NAMALWA (cell line): ENCODE measurements around the gene SLC66A2.
A peak's percentile ranks its signal among the peaks of the same experiment; 100 is the strongest.

Experiments
- DNase-seq: peaks from one replicate; pipeline ENCODE4 v3.0.0-alpha.2; 2015; ENCODE audit warnings: low spot score

The SLC66A2 gene

DNA sequence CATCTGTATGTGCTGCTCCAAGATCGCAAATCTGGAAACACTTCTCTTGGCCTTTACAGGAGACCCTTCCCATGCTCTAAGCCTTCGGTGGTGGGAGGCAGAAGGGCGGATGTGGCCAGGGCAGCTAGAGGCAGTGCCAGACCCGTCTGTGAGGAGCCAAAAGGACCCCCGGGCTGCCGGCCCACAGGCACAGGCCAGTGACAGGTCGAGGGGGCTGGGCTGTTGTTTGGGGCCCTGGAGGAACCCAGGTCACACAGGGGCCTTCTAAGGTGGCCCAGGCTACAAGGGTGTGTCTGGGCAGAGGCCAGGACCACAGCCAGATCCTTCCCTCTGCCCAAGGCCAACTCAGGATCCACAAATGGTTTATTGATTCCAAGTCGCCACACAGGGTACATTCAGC is 49.4 kb downstream of the SLC66A2 start:
- no peak for DNase-seq

DNA sequence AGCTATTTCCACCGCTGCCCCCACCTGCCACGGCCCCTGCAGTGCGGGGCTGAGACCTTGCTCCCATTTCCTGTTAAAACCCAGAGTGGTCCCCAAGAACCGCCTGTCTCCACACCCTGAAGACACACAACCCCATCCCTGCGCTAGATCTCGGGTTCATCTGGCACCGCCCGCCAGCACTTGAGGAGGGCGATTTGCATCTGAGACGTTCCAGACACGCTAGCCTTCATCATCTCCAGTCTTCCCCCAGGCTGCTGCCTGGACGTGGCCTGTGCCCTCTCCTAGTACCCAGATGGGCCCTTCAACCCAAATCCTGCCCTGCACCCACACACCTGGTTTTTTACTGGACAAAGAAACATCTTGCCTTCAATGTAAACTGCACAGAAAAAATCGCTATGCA is 49.8 kb downstream of the SLC66A2 start:
- no peak for DNase-seq

- DNase-seq, result no peak
Measured at GRCh38 chr18:79900610-79901570, 50.6 kb downstream of the SLC66A2 start.

DNA sequence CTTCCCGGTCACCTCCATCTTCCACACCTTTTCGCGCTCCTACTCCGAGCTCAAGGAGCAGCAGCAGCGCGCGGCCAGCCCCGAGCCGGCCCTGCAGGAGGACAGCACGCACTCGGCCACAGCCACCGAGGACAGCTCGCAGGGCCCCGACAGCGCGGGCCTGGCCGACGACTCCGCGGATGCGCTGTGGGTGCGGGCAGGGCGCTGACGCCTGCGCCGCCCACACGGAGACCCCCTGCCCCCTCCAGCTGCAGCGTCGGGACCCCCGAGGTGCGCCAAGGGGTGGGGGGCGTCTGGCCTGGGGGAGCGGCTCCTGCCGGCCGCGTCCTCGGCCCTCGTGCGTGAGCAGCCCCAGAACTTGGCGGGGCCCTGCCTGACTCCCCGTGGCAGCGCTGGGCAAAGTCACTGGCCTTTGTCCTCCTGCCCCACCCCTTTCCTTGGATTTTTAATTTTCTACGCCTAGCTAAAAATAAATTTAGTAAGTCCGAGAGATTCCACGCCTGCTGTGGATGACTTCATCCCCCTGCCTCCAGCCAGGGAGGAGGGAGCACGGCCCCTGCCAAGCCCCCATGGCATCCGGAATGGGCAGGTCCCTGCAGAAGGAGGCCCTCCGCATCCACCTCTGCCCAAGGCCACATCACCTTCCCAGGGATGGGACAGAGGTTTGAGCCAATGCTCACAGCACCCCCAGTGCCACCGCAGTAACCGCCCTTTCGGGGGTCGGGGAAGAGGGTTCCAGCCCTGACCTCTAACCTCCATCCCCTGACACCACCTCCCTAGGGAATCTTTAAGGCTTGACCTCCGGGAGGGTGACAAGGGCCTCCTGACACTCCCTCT is 51.6 kb downstream of the SLC66A2 start:
- DNase-seq, result no peak

DNA sequence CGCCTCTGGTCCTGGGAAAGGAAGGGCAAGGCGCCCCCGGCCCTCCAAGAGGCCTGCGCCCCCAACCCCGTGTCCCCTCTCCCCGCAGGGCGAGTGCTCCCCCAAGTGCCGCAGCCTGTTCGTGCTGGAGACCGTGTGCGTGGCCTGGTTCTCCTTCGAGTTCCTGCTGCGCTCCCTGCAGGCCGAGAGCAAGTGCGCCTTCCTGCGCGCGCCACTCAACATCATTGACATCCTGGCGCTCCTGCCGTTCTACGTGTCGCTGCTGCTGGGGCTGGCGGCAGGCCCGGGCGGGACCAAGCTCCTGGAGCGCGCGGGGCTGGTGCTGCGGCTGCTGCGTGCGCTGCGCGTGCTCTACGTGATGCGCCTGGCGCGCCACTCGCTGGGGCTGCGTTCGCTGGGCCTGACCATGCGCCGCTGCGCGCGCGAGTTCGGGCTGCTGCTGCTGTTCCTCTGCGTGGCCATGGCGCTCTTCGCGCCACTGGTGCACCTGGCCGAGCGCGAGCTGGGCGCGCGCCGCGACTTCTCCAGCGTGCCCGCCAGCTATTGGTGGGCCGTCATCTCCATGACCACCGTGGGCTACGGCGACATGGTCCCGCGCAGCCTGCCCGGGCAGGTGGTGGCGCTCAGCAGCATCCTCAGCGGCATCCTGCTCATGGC is 52.4 kb downstream of the SLC66A2 start:
- DNase-seq, result no peak

DNA sequence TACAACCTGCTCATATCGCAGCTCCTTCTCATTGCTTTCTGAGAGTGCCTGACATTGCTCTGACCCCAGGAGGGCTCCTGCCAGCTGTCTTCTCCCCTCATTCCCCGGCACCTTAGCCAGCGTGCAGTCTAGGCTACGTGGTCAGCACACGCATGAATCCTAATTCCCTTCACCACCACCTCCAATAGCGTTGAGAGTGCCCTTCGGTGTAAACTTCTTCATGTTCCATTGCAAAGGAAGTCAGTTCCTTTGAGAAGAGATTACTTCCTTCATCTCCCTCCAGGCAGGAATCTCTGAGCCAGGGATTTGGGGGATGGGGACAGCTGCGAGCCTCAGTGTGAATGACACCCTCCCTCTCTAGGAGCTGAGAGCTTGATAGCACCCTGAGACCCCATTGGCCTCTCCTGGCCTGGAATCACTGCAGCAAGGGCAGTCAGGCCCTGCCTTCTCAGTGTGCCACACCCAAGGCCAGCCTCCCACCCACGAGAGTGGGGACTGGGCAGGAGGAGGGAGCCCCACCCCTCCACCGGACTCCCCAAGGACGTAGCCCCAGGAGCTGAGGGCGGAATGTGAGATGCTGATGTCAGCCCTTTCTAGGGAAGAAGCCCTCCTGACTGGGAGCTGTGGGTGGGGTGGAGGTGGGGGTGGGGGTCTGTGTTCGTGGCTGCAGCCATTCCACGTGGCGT is 53.4 kb downstream of the SLC66A2 start:
- no peak for DNase-seq

GRCh38 chr18:79896738-79897137 is 54.7 kb downstream of the SLC66A2 start:
- DNase-seq, result no peak

- no peak for DNase-seq
Measured at GRCh38 chr18:79890674-79891073, 60.8 kb downstream of the SLC66A2 start.

- DNase-seq, result no peak
Measured at GRCh38 chr18:79889569-79889968, 61.9 kb downstream of the SLC66A2 start.

DNA sequence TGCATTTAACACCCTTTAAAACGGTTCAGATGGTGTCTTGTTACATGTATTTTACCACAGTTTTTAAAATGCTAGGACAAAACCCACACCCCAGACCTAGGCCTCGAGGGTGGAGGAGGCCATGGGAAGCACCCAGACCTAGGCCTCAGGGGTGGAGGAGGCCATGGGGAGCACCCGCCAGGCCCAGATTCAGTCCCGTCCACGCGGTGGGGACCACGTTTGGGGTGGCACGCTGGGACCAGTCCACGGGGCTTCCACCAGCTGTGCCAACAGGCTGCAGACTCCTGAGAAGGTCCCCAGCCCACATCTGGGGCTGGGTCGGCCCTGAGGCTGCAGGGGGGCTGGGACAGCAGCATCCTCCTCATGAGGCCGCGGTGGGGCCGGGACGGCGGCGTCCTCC is 63.4 kb downstream of the SLC66A2 start:
- no peak for DNase-seq

- no peak for DNase-seq
Measured at GRCh38 chr18:79887181-79888000, 64.1 kb downstream of the SLC66A2 start.

DNA sequence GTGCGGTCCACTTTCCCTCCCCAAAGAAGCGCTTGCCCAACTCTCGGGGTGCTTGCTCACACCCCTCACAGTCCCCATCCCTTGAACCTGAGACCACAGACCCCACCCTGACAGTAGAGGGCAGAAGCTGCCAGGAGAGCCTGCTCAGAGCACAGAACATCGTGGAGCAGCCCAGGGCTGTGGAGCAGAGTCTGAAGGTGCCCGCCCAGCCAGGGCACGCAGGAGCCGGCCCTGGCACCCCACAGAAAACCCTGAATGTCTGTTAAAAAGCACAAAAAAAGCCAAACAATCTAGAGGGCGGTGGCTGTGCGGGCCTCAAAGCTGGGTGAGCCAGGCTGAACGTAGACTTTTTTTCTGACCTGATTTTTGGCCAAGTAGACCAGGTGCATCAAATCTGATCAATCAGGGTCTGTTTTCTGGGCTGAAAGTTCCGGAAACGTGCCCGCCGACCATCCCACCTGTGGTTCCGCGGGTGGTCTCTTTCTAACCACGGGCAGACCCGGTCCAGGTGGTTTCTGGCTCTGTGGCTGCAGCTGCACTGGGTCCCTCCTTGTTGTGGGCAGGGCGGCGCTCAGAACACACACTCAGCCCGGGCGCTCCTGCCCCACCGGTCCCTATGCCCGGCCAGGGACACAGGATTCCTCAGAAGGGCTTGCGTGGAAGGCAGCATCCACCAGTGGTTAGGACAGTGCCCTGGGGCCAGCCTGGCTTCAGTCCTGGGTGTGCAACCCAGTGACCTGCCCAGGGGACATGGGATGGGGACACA is 66.3 kb downstream of the SLC66A2 start:
- peak; percentile 14 for DNase-seq

- DNase-seq, result no peak
Measured at GRCh38 chr18:79884294-79884962, 67.0 kb downstream of the SLC66A2 start.

- DNase-seq, result no peak
Measured at GRCh38 chr18:79883461-79884293, 67.8 kb downstream of the SLC66A2 start.

DNA sequence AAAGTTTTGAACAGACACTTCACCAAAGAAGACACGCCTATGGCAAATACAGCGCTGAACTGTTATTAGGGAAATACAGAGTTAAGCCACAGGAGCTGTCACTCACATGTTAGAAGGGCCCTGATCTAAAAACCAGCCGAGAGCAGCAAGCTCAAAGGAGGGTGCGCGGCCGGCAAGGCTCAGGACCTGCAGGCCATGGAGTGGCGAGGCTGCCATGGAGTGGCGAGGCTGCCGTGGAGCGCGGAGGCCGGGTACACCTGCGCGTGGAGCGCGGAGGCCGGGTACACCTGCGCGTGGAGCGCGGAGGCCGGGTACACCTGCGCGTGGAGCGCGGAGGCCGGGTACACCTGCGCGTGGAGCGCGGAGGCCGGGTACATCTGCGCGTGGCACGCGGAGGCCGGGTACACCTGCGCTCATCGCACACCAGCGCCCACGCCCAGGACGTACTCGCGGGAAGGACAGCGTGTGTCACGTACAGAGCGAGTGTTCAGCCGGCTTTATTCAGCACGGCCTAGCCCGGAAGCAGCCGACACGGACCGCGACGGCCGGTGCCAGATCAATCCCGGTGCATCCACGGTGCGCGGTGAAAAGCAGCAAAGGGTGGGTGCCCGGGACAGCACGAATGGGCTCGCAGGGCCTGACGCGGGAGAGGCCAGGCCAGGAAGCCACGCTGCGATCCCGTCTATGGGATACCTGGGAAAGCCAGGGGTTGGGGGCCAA is 68.8 kb downstream of the SLC66A2 start:
- DNase-seq, result no peak

DNA sequence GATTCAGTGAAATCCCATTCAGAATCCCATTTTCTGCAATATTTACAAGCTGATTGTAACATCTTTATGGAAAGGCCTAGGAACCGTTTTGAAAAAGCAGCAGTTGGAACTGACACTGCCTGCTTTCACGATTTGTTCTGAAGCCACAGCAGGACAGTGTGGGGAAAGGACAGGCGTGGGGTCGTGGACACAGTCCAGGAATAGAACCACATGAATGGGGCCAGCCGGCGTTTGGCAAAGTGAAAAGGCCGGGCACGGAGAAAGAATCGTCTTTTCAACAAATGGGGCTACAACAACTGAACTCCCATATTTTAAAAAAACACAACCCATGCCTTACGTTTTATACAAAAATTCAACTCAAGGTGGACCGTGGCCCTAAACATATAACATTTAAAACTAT is 69.8 kb downstream of the SLC66A2 start:
- DNase-seq, result no peak

DNA sequence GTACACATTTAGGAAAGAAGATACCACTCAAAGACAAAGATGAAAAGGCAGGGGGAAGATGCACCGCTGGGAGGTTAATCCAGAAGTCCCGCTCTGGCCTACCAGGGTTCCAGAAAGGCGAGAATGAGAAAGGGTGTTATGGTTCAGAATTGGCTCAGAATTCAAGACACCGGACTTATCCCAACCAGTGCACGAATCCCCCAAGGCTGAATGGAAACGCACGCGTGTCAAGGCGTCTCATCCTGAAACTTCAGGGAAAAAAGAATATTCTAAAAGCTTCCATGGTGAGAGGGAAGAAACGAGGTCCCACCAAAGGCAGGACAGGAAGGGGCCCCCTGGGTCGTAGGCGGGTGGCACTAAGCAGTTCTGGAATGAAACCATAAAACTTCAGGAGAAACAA is 71.9 kb downstream of the SLC66A2 start:
- DNase-seq, result no peak

DNA sequence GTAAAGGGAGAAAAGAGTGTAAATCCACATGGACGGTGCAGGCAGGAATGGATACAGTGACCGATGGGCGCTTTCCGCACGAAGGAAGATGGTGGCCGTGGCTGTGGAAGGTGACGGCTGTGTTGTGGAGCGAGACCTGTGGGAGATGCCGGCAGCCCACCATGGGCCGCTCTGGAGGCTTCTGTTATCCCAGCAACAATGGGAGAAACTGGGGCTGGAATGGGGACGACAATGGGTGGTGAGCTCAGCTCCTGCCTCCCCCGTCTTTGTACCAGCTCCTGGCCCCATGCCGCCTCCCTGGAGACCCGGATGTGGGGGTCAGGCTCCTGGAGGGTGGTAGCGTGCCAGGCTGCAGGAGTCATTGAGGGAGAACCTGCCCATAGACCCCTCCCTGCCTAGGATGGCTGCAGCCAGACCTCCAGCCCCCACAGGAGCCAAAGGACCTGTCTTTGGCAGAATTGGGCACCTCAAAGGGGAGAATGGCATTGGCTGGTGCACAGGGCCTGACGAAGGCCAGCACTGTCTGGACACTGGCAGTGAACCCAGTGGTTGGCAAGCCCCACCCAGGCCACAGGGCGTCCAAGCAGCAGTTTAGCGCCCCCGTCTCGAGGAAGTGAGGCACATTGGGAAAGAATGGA is 72.6 kb downstream of the SLC66A2 start:
- no peak for DNase-seq
